GM10266 (cell line): Measurements from ENCODE around the gene ITSN2.

Experiments
- DNase-seq: peaks from one replicate; pipeline ENCODE4 v3.0.0; 2012; ENCODE audit errors: extremely low spot score
- TF ChIP-seq, protein P1 (sequence below): IDR thresholded peaks from 2 replicates; pipeline ENCODE4 v1.5.1; 2012; ENCODE audit warnings: mild to moderate bottlenecking, low read depth; ENCODE audit not compliant: control insufficient read depth, insufficient read depth; ENCODE audit errors: missing control alignments

Gene ITSN2

DNA sequence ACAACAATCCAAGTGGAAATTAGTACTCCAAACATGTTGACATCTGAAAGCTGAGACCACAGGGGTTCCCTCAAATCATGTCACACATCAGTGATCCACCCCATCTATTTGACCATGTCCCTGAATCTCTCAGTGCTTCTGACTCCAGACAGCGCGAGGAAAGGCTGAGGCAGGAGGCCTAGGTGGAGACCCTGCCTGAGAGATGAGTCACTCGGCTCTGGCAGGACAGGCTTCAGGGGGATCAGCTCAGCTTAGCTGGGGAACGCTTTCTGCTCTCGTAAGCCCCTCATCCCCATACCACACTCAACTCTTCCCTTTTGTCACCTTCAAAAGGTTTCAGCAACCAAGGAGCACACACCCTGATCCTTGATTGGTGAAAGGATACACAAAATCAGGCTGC lies 191.3 kb downstream of the ITSN2 start:
- TF ChIP-seq, protein P1, sequence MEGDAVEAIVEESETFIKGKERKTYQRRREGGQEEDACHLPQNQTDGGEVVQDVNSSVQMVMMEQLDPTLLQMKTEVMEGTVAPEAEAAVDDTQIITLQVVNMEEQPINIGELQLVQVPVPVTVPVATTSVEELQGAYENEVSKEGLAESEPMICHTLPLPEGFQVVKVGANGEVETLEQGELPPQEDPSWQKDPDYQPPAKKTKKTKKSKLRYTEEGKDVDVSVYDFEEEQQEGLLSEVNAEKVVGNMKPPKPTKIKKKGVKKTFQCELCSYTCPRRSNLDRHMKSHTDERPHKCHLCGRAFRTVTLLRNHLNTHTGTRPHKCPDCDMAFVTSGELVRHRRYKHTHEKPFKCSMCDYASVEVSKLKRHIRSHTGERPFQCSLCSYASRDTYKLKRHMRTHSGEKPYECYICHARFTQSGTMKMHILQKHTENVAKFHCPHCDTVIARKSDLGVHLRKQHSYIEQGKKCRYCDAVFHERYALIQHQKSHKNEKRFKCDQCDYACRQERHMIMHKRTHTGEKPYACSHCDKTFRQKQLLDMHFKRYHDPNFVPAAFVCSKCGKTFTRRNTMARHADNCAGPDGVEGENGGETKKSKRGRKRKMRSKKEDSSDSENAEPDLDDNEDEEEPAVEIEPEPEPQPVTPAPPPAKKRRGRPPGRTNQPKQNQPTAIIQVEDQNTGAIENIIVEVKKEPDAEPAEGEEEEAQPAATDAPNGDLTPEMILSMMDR: no peak
- DNase-seq: no peak

DNA sequence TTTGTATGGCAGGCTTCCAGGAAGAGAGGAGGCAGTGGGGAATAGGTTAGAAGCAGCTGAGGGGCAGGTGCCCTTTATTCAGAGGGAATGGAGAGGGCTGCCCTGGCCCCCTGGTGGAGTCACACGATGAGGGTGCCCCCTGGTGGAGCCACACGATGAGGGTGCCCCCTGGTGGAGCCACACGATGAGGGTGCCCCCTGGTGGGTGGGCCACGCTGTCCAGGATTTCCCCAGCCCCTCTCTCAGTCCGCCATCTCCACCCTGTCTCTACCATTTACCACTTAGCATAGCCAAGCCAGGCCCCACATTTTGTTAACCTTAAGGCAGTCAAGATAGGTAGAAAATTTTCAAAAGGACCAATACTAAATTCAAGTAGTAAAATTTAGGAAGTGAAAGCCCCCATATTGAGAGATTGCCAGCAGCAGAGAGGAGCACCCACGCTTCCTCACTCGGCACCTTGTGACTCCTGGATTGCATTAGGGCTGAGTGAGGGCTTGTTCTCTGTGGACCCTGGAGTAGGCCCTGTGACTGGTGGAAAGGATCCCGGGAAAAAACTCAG lies 195.8 kb downstream of the ITSN2 start:
- DNase-seq: peak; percentile 74
- TF ChIP-seq, protein P1: peak; percentile 75

DNA sequence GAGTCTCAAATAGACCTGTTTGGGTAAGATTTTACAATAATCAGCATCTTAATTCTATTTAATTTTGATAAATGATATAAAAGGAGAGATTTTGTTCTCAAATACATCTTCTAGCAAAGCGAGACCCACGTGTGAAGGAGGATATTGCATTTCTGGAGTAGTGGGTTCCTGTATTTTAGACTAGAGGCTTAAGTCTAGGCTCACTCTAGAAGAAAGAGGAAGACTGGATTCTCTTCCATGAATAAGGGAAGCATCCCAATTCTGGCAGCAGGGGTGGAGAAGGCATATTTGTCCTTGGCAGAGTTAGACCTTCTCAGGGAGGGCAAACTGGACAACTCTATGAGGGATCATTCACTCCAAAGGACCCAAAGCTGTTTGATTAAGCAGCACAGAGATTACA lies 196.7 kb downstream of the ITSN2 start:
- no peak for DNase-seq
- TF ChIP-seq, protein P1: no peak

DNA sequence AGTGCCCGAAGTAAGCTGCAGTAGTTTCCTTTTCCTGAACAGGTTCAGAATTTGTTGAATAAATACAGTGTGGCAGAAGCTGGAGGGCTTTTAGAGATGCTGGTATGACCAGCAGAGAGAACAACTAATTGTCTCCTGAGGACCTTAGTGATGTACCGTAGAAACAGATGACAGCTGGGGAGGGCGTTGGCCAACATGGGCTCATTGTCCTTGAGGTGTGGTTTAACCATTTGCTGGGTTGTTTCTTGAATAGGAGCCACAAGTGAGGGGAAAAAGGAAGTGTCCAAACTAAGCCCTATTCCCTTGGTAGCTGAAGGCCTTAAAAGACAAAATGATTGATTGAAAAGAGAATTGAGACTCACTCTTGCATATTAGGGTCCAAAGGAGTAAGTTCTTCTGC lies 197.2 kb downstream of the ITSN2 start:
- TF ChIP-seq, protein P1: no peak
- DNase-seq: no peak

DNA sequence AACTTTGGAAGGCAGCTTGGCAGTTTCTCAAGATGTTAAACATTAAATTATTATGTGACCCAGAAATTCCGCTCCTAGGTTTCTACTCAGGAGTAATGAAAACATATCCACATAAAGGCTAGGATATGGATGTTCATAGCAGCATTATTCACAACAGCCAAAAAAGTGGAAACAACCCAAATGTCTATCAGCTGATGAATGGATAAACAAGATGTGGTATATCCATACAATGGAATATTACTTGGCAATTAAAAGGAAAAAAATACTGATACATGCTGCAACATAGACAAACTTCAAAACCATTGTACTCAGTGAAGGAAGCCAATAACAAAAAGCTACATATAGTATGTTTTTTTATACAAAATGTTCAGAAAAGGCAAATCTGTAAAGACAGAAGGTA lies 197.8 kb downstream of the ITSN2 start:
- DNase-seq: no peak
- TF ChIP-seq, protein P1: no peak

DNA sequence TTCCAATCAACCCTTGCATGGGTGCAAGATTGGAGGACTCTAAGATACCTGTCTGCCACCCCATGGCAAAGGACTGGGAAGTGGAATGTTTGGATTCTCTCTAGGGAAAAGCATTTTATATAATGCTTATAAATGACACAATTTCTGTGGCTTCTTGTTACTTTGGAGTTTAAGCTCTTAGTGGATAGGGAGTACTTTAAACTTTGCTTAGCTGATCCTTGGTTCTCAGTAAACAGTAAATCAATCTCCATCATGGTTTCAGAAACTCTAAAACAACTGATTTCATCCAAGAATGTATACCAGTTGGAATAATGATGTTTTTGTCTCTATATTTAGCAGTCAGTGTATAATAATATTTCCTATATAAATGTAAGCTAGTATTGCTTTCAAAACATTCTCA lies 199.6 kb downstream of the ITSN2 start:
- TF ChIP-seq, protein P1: no peak
- no peak for DNase-seq

DNA sequence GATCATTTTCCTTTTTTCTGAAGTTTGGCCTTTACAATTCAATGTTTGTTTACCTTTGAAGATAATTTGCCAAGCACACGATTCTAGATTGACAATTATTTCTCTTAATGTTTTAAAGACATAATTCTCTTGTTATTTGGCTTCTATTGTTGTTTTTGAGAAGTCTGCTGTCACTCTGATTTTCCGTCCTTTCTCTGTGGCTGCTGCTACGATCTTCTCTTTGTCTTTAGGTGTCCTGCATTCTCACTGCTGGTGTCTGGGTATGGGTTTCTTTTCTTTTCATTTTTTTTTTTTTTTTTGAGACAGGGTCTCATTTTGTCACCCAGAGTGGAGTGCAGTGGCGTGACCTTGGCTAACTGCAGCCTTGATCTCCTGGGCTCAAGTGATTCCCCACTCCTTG lies 200.6 kb downstream of the ITSN2 start:
- DNase-seq: no peak
- TF ChIP-seq, protein P1: no peak
